ELR (cell line): ENCODE measurements around the gene TUBGCP6.

Source experiments
- DNase-seq: peaks from one replicate; pipeline ENCODE4 v3.0.0-alpha.2; 2015; ENCODE audit warnings: low read depth

The TUBGCP6 gene

GRCh38 chr22:50180727-50181521 lies 63.9 kb downstream of the TUBGCP6 start:
- DNase-seq: no peak

- no peak for DNase-seq
These were observed 64.7 kb downstream of the TUBGCP6 start for GRCh38 chr22:50179937-50180726.

- DNase-seq: no peak
These were observed 65.7 kb downstream of the TUBGCP6 start for GRCh38 chr22:50178871-50179869.

GRCh38 chr22:50178471-50178864 lies 66.4 kb downstream of the TUBGCP6 start:
- no peak for DNase-seq

GRCh38 chr22:50177537-50178470 lies 67.0 kb downstream of the TUBGCP6 start:
- DNase-seq: no peak

GRCh38 chr22:50176850-50177536 lies 67.8 kb downstream of the TUBGCP6 start:
- no peak for DNase-seq

- no peak for DNase-seq
These were observed 68.6 kb downstream of the TUBGCP6 start for GRCh38 chr22:50175921-50176849.

- DNase-seq: no peak
These were observed 69.7 kb downstream of the TUBGCP6 start for GRCh38 chr22:50175191-50175461.

GRCh38 chr22:50174382-50175190 lies 70.2 kb downstream of the TUBGCP6 start:
- no peak for DNase-seq

GRCh38 chr22:50173983-50174355 lies 70.9 kb downstream of the TUBGCP6 start:
- DNase-seq: no peak

- no peak for DNase-seq
These were observed 71.4 kb downstream of the TUBGCP6 start for GRCh38 chr22:50173311-50173982.

GRCh38 chr22:50171965-50172421 lies 72.8 kb downstream of the TUBGCP6 start:
- DNase-seq: no peak

- no peak for DNase-seq
These were observed 73.4 kb downstream of the TUBGCP6 start for GRCh38 chr22:50171319-50171964.

GRCh38 chr22:50170453-50171318 lies 74.1 kb downstream of the TUBGCP6 start, which contains the start of gene PANX2:
Gene PANX2, plus strand, starts transcription at chr22:50170731. Its CDS starts 0 bp downstream, at chr22:50170731.
- DNase-seq: no peak

- DNase-seq: peak; percentile 42
These were observed 75.0 kb downstream of the TUBGCP6 start for GRCh38 chr22:50169774-50170341.

GRCh38 chr22:50169181-50169759 lies 75.6 kb downstream of the TUBGCP6 start:
- no peak for DNase-seq
